ENCODE results near the gene IGF1R.

The IGF1R gene

DNA sequence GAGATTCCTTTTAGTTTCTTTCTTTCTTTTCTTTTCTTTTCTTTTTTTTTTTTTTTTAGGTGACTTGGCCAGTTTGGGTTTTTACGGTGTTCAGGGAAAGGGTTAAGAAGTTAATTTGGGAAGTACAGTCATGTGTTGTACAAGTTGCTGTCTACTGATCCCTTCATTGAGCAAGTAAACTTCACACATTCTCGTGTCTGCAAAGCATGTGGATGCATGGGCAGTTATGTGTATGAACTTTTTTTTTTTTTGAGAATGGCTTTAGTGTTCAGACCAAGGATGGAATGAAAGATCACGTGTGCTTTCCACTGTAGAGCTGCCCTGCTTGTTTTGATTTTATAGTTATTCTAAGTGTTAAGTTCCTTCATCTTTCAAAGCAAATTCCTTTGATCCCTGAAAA, 227.0 kb downstream of the IGF1R start:
- TF ChIP-seq, protein P1, sequence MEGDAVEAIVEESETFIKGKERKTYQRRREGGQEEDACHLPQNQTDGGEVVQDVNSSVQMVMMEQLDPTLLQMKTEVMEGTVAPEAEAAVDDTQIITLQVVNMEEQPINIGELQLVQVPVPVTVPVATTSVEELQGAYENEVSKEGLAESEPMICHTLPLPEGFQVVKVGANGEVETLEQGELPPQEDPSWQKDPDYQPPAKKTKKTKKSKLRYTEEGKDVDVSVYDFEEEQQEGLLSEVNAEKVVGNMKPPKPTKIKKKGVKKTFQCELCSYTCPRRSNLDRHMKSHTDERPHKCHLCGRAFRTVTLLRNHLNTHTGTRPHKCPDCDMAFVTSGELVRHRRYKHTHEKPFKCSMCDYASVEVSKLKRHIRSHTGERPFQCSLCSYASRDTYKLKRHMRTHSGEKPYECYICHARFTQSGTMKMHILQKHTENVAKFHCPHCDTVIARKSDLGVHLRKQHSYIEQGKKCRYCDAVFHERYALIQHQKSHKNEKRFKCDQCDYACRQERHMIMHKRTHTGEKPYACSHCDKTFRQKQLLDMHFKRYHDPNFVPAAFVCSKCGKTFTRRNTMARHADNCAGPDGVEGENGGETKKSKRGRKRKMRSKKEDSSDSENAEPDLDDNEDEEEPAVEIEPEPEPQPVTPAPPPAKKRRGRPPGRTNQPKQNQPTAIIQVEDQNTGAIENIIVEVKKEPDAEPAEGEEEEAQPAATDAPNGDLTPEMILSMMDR (conservative IDR thresholded peaks at IDR 0.05; ENCODE audit: low read depth, low read length), result no peak
- no peak overlapping the region for H3K4me3 ChIP-seq (ENCODE audit: low read length)
- no peak for DNase-seq (ENCODE audit: low read depth)

DNA sequence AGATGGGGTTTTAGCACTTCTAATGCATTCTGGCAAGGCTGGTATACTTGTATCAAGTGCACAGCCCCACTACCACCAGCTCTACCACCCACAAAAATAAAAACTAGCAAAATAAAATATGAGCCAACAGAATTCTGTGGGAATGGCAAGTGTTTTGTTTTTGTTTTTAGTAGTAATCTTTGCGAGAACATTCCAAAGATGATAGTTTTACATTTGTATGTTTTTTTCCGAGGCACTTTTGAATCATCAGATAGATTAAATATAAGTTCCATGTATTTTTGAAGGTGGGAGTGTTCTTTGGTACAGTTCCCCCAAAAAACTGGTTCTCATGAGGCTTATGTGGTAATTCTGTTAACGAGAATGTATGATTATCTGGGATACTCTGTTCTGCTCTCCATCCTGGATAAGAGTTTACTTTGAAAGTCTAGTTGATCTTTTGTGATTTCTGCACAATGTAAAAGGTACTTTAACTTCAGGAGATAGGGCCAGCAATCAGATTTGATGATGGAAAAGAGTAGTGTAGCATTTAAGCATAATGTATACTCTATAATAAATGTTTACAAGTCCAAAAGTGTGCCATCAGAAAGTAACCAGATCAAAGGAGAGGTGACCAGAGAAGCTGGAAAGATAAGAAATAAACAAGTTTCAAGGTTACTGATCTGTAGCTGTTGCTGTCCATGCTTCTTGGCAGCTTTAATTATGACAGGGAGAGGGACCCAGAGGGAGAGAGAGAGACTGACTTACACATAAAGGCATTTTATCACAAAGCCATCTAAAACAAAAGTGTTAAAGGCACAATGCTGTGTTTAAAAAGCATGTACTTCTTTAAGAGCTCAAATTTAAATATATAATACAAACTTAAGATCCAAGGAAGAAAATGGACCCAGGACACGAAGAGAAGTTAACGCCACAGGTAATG, 228.4 kb downstream of the IGF1R start:
- no peak for DNase-seq (ENCODE audit: low read depth)
- no peak overlapping the region for H3K4me3 ChIP-seq (ENCODE audit: low read length)
- TF ChIP-seq, protein P1 (conservative IDR thresholded peaks at IDR 0.05; ENCODE audit: low read depth, low read length), result no peak

DNA sequence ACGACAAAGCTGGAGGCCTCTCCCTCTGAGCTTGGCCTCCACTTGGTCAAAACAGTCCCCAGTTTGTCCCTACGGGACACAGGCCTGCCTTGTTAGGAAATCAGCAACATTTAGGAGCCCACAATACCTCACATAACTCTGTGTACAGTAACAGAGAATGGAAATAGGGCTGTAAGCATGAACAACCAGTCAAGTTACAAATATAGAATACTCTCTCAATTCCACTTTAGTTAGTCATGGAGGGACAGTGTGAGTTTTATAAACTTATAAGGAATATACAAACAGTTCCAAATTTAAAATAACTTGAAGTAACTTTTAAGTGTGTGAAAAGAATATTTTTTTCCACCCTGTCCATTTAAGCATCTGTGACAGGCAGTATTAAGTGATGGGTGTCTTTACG, 229.8 kb downstream of the IGF1R start:
- H3K4me3 ChIP-seq (ENCODE audit: low read length), result no peak overlapping the region
- TF ChIP-seq, protein P1 (conservative IDR thresholded peaks at IDR 0.05; ENCODE audit: low read depth, low read length), result no peak
- no peak for DNase-seq (ENCODE audit: low read depth)

DNA sequence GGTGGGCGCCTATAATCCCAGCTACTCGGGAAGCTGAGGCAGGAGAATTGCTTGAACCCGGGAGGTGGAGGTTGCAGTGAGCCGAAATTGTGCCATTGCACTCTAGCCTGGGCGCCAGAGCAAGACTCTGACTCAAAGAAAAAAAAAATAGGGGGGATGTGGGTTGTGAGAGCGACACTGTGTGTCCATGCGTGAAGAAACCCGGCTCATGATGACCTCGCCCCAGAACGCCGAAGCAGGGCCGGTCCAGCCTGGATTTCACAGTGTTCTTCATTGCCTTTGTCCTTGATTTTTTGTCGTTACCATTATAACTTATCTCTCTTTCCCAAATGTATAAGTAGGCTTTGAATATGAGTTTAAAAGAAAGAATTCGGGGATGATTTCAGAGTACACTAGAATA, 230.5 kb downstream of the IGF1R start:
- no peak for DNase-seq (ENCODE audit: low read depth)
- TF ChIP-seq, protein P1 (conservative IDR thresholded peaks at IDR 0.05; ENCODE audit: low read depth, low read length), result no peak
- H3K4me3 ChIP-seq (ENCODE audit: low read length), result no peak overlapping the region

DNA sequence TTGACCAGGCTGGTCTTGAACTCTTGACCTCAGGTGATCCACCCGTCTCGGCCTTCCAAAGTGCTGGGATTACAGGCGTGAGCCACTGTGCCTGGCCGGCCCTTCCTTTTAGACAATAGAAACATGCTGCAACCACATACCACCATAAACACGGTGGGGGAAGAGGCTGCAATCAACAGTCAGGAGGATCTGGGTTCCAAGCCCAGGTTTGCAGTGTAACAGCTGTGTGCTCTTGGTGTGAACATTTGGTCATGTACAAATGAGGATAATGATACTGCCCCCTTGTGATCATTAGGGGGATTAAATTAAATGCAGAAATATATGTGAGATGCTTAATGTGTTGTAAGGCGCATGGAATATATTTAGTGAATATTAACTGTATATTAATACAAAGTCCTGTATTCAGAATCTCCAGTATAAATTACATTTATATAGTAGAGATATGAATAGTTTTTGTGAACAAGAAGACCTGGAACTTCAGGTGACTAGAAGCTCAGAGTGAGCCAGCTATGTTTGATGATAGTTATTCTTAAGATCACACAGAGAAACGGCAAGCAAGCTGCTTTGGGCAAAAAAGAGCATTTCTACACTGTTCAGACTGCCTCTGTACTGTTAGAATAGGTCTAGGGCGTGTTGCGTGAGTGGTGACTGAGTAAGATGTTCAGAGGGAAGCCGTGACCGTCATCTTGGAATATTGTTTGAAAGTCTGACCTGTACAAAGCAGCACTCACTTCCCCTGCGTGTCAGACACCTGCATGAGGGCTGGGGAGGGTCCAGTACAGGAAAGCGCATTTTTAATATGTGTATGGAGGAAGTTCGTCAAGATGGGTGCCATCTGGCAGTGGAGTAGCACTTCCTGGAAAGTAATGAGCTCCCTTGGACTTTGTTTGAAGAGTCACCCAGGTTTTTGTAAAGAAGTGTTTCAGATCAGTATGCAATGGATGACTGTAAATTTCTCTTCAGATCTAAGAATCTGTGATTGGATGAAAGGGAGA, 233.5 kb downstream of the IGF1R start:
- H3K4me3 ChIP-seq (ENCODE audit: low read length), result no peak overlapping the region
- no peak for DNase-seq (ENCODE audit: low read depth)
- TF ChIP-seq, protein P1 (conservative IDR thresholded peaks at IDR 0.05; ENCODE audit: low read depth, low read length), result peak; percentile 47

DNA sequence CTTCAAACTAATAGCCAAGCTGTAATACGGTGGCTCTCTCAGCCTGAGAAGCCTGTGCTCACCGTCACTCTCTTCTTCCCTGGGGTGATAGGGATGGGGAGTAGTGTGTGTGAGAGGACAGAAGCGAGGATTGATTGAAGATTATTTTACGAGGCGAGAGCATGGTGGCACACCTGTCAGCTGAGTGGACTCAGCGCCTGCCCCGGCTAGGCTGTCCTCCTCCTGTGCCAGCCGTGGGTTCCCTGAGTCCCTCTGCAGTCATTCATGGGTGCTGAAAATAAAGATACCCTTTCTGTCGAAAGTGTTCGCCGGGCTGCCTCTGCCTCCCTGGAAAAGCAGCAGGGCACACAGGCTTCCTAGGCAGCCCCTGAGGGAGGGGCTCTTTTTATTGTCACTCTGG, 235.1 kb downstream of the IGF1R start:
- no peak for DNase-seq (ENCODE audit: low read depth)
- H3K4me3 ChIP-seq (ENCODE audit: low read length), result no peak overlapping the region
- TF ChIP-seq, protein P1 (conservative IDR thresholded peaks at IDR 0.05; ENCODE audit: low read depth, low read length), result no peak
